ENCODE results near the gene ANKS1B.
"Not testable (repeated sequence)": the region's sequence is repeated elsewhere in the genome, so short reads cannot be mapped to it uniquely, and the experiment has no call there.

The ANKS1B gene

GRCh38 chr12:99352269-99352668, 632.5 kb downstream of the ANKS1B start:
- ATAC-seq: no peak

DNA sequence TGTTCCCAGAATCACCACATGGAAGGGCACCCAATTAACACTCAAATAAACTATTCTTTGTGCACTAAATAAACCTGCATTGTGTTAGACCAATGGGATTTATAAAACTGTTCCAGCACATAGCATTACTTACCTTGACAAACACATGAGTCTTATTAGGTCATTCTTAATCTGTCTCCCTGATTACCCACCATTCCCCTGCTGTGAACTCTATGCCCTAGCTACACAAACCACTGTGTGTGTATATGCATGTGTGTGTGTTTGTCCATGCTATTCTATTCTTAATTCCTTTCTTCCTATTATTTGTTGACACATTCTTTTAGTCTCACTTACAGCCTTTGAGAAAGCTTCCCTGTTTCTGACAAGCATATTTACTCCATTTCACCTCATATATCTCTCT, 640.8 kb downstream of the ANKS1B start:
- no peak for ATAC-seq

DNA sequence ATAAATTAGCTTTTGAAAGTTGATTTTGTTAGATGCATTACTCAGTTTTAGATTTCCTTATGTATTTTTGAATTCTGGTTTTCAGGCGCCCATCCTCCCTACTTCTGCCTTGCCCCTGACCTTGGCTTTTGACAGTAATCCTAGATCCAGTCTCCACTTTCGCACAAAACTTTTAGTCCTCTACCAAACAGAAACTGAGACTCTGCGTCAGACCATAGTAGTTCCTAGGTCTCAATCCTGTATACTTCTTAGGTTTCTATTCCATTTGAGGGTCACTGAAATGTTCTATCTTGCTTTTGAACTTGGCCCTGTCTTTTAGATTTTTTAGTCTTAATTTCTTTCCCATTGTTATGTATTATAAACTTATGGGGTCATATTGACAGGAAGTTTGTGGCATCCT, 645.1 kb downstream of the ANKS1B start:
- ATAC-seq: no peak

GRCh38 chr12:99334285-99335056, 650.3 kb downstream of the ANKS1B start:
- no peak for ATAC-seq

GRCh38 chr12:99332936-99333591, 651.7 kb downstream of the ANKS1B start:
- no peak for ATAC-seq

- ATAC-seq: no peak
These were observed 654.5 kb downstream of the ANKS1B start for GRCh38 chr12:99330216-99330615.

GRCh38 chr12:99321210-99321609, 663.5 kb downstream of the ANKS1B start:
- ATAC-seq: not testable (repeated sequence)

DNA sequence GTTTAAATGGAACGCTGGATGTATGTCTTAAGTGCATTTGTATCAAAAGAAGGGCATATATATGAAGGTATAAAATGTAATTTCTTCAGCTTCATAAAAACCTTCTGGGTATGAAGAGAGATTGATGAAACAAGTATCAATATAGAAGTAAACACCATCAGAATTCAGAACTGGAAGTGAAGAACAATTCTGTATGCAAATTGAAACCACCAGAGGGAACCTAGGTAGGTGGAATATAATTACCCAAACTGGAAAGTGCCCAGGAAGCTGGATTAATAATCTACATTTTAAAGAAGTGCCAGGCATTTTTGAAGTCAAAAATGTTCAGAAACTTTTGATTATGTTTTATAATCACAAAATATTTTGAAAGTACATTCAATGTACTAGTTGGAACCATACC, 673.4 kb downstream of the ANKS1B start:
- no peak for ATAC-seq

- no peak for ATAC-seq
These were observed 674.9 kb downstream of the ANKS1B start for GRCh38 chr12:99309812-99310211.

GRCh38 chr12:99302874-99303273, 681.9 kb downstream of the ANKS1B start:
- ATAC-seq: no peak

DNA sequence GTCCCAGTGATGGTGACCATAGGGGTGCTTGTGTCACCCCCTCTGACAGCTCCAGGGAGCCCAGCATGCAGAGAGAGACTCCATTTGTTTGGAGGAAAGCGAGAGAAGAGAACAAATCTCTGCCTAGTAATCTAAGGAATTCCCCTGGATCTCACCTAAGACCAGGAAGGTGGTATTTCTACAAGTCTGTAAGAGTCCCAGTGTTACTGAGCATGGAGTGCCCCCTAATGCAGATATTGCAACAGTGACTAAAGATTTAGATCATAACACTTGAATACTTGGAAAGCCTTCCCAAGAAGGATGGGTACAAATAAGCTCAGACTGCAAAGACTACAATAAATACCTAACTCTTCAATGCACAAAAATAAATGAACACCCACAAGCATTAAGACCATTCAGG, 697.6 kb downstream of the ANKS1B start:
- no peak for ATAC-seq

GRCh38 chr12:99284161-99284560, 700.6 kb downstream of the ANKS1B start:
- no peak for ATAC-seq

DNA sequence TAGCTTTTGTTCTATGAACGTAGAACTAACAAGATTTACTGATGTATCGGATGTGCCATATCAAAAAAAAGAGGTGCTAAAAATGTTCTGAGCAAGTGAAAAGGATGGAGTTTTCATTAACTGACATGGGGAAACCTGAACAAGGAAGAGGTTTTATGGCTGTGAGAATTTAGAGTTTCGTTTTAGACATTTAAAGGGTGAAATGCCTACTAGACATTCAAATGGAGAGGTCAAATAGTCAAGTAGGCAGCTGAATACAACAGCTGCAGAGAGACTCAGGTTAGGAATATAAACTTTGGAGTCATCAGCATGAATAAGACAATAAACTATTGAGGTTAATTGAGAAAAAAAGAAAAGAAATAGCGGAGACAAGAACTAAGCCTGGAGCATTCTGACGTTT, 702.1 kb downstream of the ANKS1B start:
- no peak for ATAC-seq

GRCh38 chr12:99282086-99282485, 702.6 kb downstream of the ANKS1B start:
- no peak for ATAC-seq

- ATAC-seq: peak in 1 of 2 donors; percentile 36
These were observed 703.5 kb downstream of the ANKS1B start for GRCh38 chr12:99281277-99281676.

- ATAC-seq: no peak
These were observed 705.8 kb downstream of the ANKS1B start for GRCh38 chr12:99278899-99279298.

DNA sequence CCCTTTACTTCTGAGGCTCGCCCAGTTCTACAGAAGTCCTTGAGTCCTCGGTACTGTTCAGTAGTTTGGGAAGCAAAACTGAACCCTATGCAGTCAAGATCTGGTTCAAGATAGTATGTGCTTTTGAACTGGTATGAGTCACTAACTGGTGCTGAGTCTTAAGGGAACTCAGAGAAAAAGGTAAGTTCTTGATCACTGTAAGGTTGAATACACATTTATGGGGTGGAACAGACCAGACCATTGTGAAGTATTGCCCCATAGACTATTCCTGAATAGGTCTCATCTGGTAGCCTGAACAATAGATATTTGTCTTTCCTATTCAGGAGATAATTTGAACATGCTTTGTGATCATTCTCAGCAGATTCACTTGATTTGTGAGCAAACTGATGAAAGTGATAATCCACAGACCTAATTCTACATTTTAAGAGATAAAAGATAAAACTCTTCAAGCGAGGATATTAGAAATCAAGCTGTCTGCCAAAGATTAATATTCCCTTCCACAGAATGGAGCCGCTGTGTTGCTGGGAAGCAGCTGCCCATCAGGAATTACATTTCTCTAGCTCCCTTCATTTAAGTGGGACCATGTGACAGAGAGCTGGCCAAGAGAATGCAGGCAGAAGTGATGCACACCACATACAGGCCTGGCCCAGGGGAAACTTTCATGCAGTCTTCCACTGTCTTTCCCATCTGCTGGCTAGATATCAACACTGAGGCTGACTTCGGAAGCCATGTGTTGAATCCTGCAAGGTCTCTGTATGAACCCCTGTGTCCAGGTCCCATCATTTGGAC, 707.0 kb downstream of the ANKS1B start:
- ATAC-seq: no peak

DNA sequence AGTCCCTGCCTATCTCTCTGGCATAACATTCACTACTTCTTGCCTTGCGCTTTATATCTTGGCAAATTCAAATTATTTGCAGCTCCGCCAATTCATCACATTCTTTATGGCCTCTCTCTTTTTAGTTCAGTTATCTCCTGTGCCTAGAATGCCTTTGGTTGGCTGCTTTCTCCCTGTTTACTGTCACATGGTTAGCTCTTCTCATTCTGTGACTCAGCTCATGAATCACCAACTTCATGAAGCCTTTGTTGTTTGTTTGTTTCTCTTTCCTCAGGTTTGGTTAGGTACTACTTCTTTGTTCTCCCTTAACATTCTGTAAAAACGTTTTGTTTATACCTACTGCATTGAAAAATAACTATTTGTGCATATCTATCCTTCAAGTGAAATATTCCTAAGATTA, 713.7 kb downstream of the ANKS1B start:
- no peak for ATAC-seq

DNA sequence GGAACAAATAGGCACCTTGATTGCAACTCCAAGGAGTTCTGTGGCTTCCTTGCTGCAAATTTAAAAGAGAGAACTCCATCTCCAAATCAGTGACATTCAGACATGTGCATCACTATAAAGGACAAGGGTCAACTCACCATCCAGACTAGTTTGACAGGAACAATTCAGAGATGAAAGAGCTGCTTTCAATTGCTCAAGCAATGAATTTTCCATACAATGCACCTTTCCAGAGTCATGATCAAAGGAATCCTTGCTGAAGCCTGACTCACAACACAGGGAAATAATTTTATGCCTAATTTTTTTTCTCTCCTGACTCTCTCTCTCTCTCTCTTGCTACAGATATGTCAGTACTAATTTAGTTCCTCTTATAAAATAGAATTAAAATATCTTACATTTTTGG, 717.7 kb downstream of the ANKS1B start:
- ATAC-seq: no peak

DNA sequence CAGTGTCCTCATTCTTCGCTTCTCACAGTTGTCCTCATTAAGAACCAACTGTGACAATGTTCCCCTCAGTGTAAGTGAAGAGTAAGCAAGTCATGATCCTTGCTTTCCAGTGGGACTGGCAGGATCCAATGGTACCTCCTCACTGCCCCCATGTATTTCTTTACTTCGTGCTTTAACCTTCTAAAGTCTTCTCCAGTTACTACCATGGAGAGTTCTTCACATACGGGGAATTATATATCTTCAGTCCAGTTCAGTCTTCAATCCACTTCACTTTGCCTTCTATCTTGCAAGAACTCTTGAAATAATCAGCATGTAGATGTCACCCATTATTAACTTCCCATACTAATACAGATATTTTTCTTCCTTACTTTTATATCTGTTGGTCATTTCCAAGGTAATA, 719.1 kb downstream of the ANKS1B start:
- no peak for ATAC-seq

DNA sequence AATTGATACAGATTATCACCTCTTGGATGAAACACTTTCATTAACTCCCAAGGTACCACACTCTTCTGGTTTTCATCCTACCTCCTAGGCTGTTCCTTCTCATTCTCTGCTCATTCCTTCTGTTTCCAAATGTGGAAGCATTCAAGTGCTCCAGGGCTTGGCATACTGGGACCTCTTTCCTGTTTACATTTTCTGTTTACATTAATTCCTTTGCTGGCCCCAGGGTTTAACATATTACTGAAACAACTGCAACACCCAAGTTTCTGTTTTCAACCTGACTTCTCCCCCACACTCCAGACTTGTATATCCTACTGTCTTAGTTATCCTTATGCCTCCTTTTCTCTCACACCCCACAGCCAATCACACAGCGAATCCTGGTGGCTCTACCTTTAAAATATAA, 723.5 kb downstream of the ANKS1B start:
- no peak for ATAC-seq

GRCh38 chr12:99260456-99260996, 724.2 kb downstream of the ANKS1B start:
- no peak for ATAC-seq

Data from activated CD4-positive, CD25-positive, alpha-beta regulatory T cell treated with anti-CD3 and anti-CD28 coated beads, Interleukin-2, amount 50 U/mL, for 24 hours (primary cell).